Endometrial microvascular endothelial cells (primary cell): ENCODE results near the gene SH3BP5L. TPM values are rescaled to one million over a fixed set of nuclear protein-coding genes. Genes with fewer than 3 reads are reported as not detected.

Experiments used
- in situ Hi-C: cut with HindIII; loops from 2 replicates; pipeline ENCODE4 v1.10.0; 2017; ENCODE audit warnings: low sequenced_read_pairs, low pct_unique_long_range_greater_than_20kb; ENCODE audit errors: inconsistent ontology term
- total RNA-seq: library from RNA; depleted of rRNA; stranded (reverse); fragments of >200 nt; gene quantifications from one replicate; pipeline ENCODE4 v1.2.3, GENCODE V29; 2015; ENCODE audit errors: inconsistent ontology term

SH3BP5L gene
- 23.0 TPM for total RNA-seq

GRCh38 chr1:248825909-248826760, at the start of gene SH3BP5L:
Gene SH3BP5L (minus strand): TSS chr1:248825915. CDS start chr1:248824935, 980 bp downstream.
- in situ Hi-C loops, result no loop called here

DNA sequence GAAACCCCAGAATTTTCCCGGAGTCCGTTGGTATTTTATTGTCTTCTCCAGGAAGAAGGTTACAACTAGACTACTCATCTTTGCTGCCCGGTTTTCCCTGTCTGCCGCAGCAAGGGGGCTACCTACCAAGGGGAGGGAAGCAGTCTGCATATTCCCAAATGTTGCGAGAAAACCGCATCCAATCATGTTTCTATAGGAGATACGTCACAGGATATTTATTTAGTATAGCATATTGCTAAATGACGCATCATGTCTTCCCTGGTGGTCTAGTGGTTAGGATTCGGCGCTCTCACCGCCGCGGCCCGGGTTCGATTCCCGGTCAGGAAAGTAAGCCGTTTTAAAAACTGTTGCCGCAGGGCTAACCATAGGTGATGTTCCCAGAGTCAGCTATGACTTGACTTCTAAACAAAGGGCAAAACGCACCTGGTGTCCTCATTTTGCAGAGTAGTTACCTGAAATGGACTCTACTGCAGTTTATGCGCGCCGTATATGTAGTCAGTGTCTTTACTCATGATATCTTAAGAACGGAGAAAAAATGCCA, 48.3 kb upstream of the SH3BP5L start:
- in situ Hi-C loops, result no loop called here

GRCh38 chr1:248873409-248873992, 47.8 kb upstream of the SH3BP5L start:
- in situ Hi-C loops, result no loop called here

DNA sequence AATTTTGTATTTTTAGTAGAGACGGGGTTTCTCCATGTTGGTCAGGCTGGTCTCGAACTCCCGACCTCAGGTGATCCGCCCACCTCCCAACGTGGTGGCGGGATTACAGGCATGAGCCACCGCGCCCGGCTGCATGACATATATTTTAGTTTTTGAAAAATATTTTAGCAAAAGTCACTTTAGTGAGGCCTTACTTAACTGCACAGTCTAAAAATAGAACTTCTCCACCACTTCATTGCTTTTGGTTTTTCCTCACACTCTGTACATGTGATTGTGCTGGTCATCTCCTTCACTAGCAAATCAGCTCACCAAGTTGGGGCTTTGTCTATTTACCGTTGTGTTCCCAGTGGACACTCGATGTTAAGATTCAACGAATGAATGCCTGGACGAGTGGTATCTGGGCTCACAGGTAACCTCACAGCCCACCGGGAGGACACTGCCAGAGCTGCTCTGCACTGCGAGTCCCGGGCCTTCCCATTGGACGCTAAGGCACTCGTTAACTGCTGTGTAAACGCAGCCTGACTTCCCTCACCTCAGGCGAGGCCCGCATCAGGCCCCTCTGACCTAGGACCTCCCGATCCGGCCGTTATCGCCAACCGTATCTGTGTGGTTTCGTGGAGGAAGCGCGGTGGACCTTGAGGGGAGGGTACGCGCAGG, 47.2 kb upstream of the SH3BP5L start:
- in situ Hi-C loops, result no loop called here

- in situ Hi-C loops, result no loop called here
These were observed 46.2 kb upstream of the SH3BP5L start for GRCh38 chr1:248871837-248872401.

GRCh38 chr1:248862998-248863881, 37.5 kb upstream of the SH3BP5L start:
- in situ Hi-C loops, result no loop called here

DNA sequence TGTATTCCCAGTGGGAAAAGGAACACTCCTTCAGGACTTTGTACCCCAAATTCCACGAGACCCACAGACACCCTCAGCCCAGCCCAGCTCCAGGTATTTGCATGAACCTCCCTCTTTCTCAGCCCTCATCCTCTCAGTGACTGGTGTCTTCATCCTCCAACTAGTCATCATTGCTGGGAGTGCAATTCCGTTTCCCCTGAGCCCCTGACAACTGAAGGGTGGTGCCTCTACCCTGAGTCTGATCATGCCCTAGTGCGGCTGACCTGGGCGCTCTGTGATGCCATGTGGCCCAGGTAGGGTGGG, 36.9 kb upstream of the SH3BP5L start:
- in situ Hi-C loops, result no loop called here

- in situ Hi-C loops, result no loop called here
These were observed 35.9 kb upstream of the SH3BP5L start for GRCh38 chr1:248861616-248862015.

DNA sequence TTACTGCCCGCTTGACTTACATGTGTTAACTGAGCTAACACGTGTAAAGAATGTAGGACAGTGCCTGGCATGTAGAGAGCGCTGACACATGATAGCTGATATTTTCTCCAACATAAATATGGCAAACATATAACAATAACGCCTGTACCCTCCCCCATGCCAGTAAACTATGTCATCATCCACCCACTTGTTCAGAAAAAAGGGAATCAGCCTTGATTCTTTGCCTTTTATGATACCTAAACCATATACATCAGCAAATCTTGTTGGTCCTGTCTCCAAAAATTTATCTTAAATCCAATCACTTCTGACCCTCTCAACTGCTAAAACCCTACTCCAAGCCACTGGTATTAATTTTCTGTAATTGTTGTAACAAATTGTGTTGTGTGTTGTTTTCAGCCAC, 34.3 kb upstream of the SH3BP5L start:
- in situ Hi-C loops, result no loop called here

- in situ Hi-C loops, result no loop called here
These were observed 33.5 kb upstream of the SH3BP5L start, which contains the start of gene ZNF692 for GRCh38 chr1:248858891-248859889. Gene ZNF692 (minus strand): TSS chr1:248859085. CDS start chr1:248858309, 776 bp downstream.

GRCh38 chr1:248858096-248858890, 32.6 kb upstream of the SH3BP5L start:
- in situ Hi-C loops, result no loop called here

- in situ Hi-C loops, result no loop called here
These were observed 32.0 kb upstream of the SH3BP5L start for GRCh38 chr1:248857749-248858095.

GRCh38 chr1:248857201-248857600, 31.5 kb upstream of the SH3BP5L start:
- in situ Hi-C loops, result no loop called here

DNA sequence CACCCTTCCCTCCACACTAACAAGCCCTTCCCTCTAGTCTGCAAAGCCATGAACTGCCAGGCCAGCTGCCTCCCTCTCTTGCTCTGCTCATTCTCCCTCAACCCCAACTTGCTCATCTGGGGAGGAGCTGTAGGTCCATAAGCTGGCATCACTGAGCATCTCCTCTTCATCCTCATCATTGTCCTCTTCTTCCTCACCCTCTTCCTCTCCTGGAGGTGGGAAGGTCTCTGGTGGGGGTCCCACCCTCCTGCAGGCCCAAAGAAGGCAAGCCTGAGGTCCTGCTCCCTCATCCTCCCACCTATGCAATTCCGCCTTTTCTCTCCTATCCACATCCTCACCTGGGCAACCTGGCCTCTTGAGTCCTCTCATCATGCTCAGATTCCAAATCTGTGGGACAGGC, 30.5 kb upstream of the SH3BP5L start:
- in situ Hi-C loops, result no loop called here

- in situ Hi-C loops, result no loop called here
These were observed 29.9 kb upstream of the SH3BP5L start for GRCh38 chr1:248855580-248855979.

- in situ Hi-C loops, result no loop called here
These were observed 28.1 kb upstream of the SH3BP5L start for GRCh38 chr1:248853663-248854375.
